Liver (tissue), 9 donors: ENCODE measurements around the gene FANK1. TPM values are rescaled to one million over a fixed set of nuclear protein-coding genes. Genes with fewer than 3 reads are reported as not detected.
"Not testable (repeated sequence)": the region's sequence is repeated elsewhere in the genome, so short reads cannot be mapped to it uniquely, and the experiment has no call there.

Experiments
- DNase-seq: peaks from one replicate; pipeline ENCODE4 v3.0.0-alpha.2; 2017; ENCODE audit warnings: low spot score
- H3K27ac ChIP-seq, 2 donors: one replicate each; pipeline ENCODE4 v1.7.0; 2013; ENCODE audit warnings: inconsistent platforms in 2 of 2, low read length in 2 of 2, control low read depth in 1 of 2, low read depth in 1 of 2, mild to moderate bottlenecking in 1 of 2
- H3K27me3 ChIP-seq, 4 donors: one replicate each; pipeline versions ENCODE4 v1.6.1 to v1.7.0; 2013; ENCODE audit warnings: low read length in 3 of 4, inconsistent platforms in 1 of 4, mild to moderate bottlenecking in 1 of 4, moderate library complexity in 1 of 4; ENCODE audit not compliant: control insufficient read depth in 4 of 4, insufficient read depth in 4 of 4
- H3K36me3 ChIP-seq, 4 donors: one replicate each; pipeline versions ENCODE4 v1.6.1 to v1.7.0; 2013; ENCODE audit warnings: low read length in 3 of 4, mild to moderate bottlenecking in 3 of 4, low read depth in 1 of 4, moderate library complexity in 1 of 4; ENCODE audit not compliant: control insufficient read depth in 4 of 4, insufficient read depth in 3 of 4
- H3K4me1 ChIP-seq, 4 donors: one replicate each; pipeline versions ENCODE4 v1.6.1 to v1.7.0; 2013; ENCODE audit warnings: low read length in 3 of 4, mild to moderate bottlenecking in 3 of 4, moderate library complexity in 1 of 4; ENCODE audit not compliant: control insufficient read depth in 4 of 4, insufficient read depth in 4 of 4
- H3K4me3 ChIP-seq, 3 donors: one replicate each; pipeline versions ENCODE4 v1.6.1 to v1.7.0; 2013; ENCODE audit warnings: low read length in 3 of 3, control low read depth in 1 of 3, low read depth in 1 of 3, mild to moderate bottlenecking in 1 of 3
- H3K9ac ChIP-seq, 2 donors: one replicate each; pipeline ENCODE4 v1.7.0; 2013; ENCODE audit warnings: low read length in 2 of 2, mild to moderate bottlenecking in 2 of 2, moderate library complexity in 2 of 2, control low read depth in 1 of 2, low read depth in 1 of 2
- H3K9me3 ChIP-seq, 4 donors: one replicate each; pipeline versions ENCODE4 v1.6.1 to v1.7.0; 2013; ENCODE audit warnings: low read length in 3 of 4; ENCODE audit not compliant: control insufficient read depth in 4 of 4
- EGR1 ChIP-seq, 2 donors: IDR thresholded peaks; 2 replicates each; pipeline ENCODE4 v1.6.1; 2016 to 2018; ENCODE audit warnings: antibody characterized with exemption in 2 of 2, low read depth in 2 of 2
- FOXA1 ChIP-seq: IDR thresholded peaks from 2 replicates; pipeline ENCODE4 v1.6.1; 2016; ENCODE audit warnings: antibody characterized with exemption
- FOXA2 ChIP-seq: IDR thresholded peaks from 2 replicates; pipeline ENCODE4 v1.6.1; 2016; ENCODE audit warnings: antibody characterized with exemption
- GABPA ChIP-seq, 2 donors: IDR thresholded peaks in 1 of 2; conservative IDR thresholded peaks in 1 of 2; 2 replicates each; pipeline ENCODE4 v1.6.1; 2016; ENCODE audit warnings: antibody characterized with exemption in 2 of 2, mild to moderate bottlenecking in 1 of 2, moderate library complexity in 1 of 2
- JUND ChIP-seq, 2 donors: IDR thresholded peaks; 2 replicates each; pipeline ENCODE4 v1.6.1; 2016; ENCODE audit warnings: antibody characterized with exemption in 2 of 2
- NR2F2 ChIP-seq: IDR thresholded peaks from 2 replicates; pipeline ENCODE4 v1.6.1; 2016; ENCODE audit warnings: antibody characterized with exemption
- RAD21 ChIP-seq, 2 donors: IDR thresholded peaks; 2 replicates each; pipeline ENCODE4 v1.6.1; 2016; ENCODE audit warnings: antibody characterized with exemption in 2 of 2, mild to moderate bottlenecking in 2 of 2
- RXRA ChIP-seq, 2 donors: IDR thresholded peaks; 2 replicates each; pipeline ENCODE4 v1.6.1; 2017 to 2018; ENCODE audit warnings: antibody characterized with exemption in 2 of 2, mild to moderate bottlenecking in 1 of 2
- TAF1 ChIP-seq: conservative IDR thresholded peaks from 2 replicates; pipeline ENCODE4 v1.6.1; 2016; ENCODE audit warnings: antibody characterized with exemption, mild to moderate bottlenecking
- YY1 ChIP-seq: IDR thresholded peaks from 2 replicates; pipeline ENCODE4 v1.6.1; 2016; ENCODE audit warnings: antibody characterized with exemption, mild to moderate bottlenecking
- WGBS: extraction: QIAGEN DNeasy Blood & Tissue Kit; methylation state at CpG from one replicate; pipeline ENCODE4 v1.1.7; 2013; 5-methylcytosine and 5-hydroxymethylcytosine counted together
- polyA plus RNA-seq, 2 donors: library from polyadenylated mRNA; stranded (reverse) in 1 of 2; unstranded in 1 of 2; fragments of 200-250 nt in 1 of 2; fragments of >200 nt in 1 of 2; fragmentation: Nextera tagmentation in 1 of 2; extraction: Ambion mirVana in 1 of 2; gene quantifications; one replicate each; pipeline versions ENCODE4 v1.2.1 to v1.2.3, GENCODE V29; 2013 to 2015
- total RNA-seq, 2 donors: library from RNA; depleted of rRNA; stranded (reverse); fragments of >200 nt; gene quantifications; one replicate each; pipeline ENCODE4 v1.2.3, GENCODE V29; 2014
- TF ChIP-seq, protein P1 (sequence below): IDR thresholded peaks from 2 replicates; pipeline ENCODE4 v1.6.1; 2016; ENCODE audit warnings: antibody characterized with exemption
- TF ChIP-seq, protein P2 (sequence below): IDR thresholded peaks from 2 replicates; pipeline ENCODE4 v1.6.1; 2016; ENCODE audit warnings: antibody characterized with exemption
- TF ChIP-seq, protein P3 (sequence below): fragments of 150-350 bp; IDR thresholded peaks from 2 replicates; pipeline ENCODE4 v1.5.1; 2017; ENCODE audit warnings: improper control_type of control experiment, low read depth, low read length; ENCODE audit not compliant: missing input control
- TF ChIP-seq, protein P4 (sequence below): IDR thresholded peaks from 2 replicates; pipeline ENCODE4 v1.6.1; 2016; ENCODE audit warnings: antibody characterized with exemption, mild to moderate bottlenecking
- donor health status: healthy.
- donor health status: healthy.
- donor health status: healthy.
- donor health status: healthy.
- donor health status: healthy.

Gene FANK1, protein sequence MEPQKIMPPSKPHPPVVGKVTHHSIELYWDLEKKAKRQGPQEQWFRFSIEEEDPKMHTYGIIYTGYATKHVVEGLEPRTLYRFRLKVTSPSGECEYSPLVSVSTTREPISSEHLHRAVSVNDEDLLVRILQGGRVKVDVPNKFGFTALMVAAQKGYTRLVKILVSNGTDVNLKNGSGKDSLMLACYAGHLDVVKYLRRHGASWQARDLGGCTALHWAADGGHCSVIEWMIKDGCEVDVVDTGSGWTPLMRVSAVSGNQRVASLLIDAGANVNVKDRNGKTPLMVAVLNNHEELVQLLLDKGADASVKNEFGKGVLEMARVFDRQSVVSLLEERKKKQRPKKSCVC
- under 1 TPM in 1 of 2 donors, not detected in 1; 0.28 TPM for total RNA-seq
- polyA plus RNA-seq = not detected

DNA sequence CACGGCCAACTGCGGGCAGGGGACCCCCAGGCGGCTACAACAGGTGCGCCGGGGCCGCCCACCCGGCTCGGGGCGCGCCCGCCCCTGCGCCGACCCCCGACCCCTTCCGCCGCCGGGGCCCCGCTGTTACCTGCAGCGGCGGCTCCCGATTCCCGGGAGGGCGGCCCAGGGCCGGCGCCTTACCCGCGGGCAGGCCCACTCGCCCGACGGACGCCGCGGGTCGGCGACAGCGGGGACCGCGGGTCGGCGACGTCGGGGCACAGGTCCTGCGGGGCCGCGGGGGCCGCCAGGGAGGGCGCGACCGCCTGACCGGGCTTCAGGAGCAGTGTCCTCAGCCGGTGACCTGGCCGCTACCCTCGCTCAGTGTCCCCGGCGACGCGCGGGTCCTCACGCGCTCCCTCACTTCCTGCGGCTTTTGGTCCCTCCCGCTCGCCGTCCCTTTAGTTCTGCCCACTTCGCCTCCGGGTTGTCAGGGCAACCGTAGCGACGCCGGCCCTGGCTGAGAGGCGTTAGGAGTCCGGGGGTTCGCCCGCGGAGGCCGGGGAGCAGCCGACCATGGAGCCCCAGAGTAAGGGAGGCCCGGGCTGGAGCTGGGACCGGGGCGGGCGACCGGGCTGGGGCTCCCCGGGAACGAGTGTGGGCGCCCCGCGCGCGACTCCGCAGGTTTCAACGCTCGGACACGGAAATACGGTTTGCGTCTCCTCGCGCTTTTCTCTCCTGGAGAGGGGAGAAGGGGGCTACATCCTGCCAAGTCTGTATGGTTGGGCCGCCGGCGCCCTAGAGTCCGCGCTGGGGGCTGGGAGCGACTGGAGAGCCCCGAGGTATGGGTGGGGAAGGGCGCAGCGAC, at the start of gene FANK1:
FANK1 (plus strand) TSS at position 477 of the 847 bp plus-strand sequence; CDS start at position 556, 79 bp downstream.
- DNase-seq = peak; percentile 93
- H3K4me1 ChIP-seq, H3K36me3 ChIP-seq, H3K9me3 ChIP-seq, H3K27me3 ChIP-seq: not testable (repeated sequence)
- TF ChIP-seq, protein P1, sequence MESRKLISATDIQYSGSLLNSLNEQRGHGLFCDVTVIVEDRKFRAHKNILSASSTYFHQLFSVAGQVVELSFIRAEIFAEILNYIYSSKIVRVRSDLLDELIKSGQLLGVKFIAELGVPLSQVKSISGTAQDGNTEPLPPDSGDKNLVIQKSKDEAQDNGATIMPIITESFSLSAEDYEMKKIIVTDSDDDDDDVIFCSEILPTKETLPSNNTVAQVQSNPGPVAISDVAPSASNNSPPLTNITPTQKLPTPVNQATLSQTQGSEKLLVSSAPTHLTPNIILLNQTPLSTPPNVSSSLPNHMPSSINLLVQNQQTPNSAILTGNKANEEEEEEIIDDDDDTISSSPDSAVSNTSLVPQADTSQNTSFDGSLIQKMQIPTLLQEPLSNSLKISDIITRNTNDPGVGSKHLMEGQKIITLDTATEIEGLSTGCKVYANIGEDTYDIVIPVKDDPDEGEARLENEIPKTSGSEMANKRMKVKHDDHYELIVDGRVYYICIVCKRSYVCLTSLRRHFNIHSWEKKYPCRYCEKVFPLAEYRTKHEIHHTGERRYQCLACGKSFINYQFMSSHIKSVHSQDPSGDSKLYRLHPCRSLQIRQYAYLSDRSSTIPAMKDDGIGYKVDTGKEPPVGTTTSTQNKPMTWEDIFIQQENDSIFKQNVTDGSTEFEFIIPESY = peak; percentile 50
- peak; percentile 36 to 40 for TF ChIP-seq RXRA (IDR thresholded peaks at IDR 0.05)
- Histone ChIP-seq H3K9ac (peak within 1 kb of the TSS; percentile 40 to 61), H3K27ac (peak within 1 kb of the TSS; percentile 64 to 82), H3K4me3 (peak within 1 kb of the TSS; percentile 69 to 75 (median 74))
- WGBS = 23% methylated on average over 106 of the region's 106 CpGs

DNA sequence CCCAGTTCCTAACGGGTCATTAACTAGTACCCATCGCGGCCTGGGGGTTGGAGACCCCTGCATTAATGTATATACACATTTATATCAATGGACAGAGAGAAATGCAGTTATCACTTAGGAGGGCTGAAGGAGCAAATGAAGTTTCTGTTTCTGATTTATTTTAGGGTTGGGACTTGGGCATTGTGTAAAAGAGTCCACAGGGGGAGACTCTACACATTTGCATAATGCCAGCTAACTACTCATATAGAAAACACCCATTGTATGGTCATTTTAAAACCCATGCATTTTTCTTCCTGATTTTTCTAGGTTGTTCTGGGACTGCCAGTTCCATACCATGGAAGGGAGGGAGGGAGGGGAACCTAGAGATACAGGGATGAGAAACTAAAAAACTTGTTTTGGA, 49.5 kb upstream of the FANK1 start:
- WGBS = 96% methylated on average over 3 of the region's 3 CpGs
- Histone ChIP-seq H3K9me3 (no peaks in the 10 kb centered on the region), H3K9ac (no peak overlapping the region), H3K36me3 (peaks cover 1 to 13% (median 8%) of the 10 kb centered on the region in 4 donors), H3K27me3 (no peaks in the 10 kb centered on the region), H3K4me1 (peaks cover 7 to 31% (median 23%) of the 10 kb centered on the region in 4 donors), H3K4me3 (no peak overlapping the region), H3K27ac (no peak overlapping the region)
- TF ChIP-seq, protein P1 = no peak
- TF ChIP-seq RXRA (IDR thresholded peaks at IDR 0.05) = no peak
- TF ChIP-seq GABPA (IDR thresholded peaks at IDR 0.05 in 1 of 2, conservative IDR thresholded peaks at IDR 0.05 in 1 of 2) = no peak
- no peak for TF ChIP-seq JUND (IDR thresholded peaks at IDR 0.05)
- no peak for TF ChIP-seq FOXA2
- TF ChIP-seq FOXA1 = no peak
- no peak for TF ChIP-seq YY1
- DNase-seq = no peak

DNA sequence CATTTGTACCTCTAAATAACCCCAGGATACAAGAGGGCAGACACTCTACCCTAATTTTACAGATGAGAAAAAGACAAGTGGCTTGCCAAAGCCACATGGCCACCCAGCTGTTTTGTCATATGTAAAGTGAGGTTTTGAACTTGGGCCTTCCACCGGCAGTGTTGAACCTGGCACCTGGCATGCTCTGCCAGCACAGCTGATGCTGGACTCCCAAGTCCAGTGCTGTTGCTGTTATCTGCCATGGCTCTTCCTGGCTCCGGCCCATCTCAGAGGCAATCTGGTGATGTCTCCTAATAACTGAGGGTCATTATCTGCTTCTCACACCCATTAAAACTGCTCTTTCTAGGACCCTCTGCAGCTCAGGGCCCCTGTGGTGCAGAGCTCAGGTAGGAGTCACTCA, 48.0 kb upstream of the FANK1 start:
- Histone ChIP-seq H3K27ac (no peak overlapping the region), H3K27me3 (no peaks in the 10 kb centered on the region), H3K4me1 (peaks cover 7 to 31% (median 23%) of the 10 kb centered on the region in 4 donors), H3K9me3 (no peaks in the 10 kb centered on the region), H3K36me3 (peaks cover 1 to 19% (median 15%) of the 10 kb centered on the region in 4 donors), H3K9ac (no peak overlapping the region), H3K4me3 (no peak overlapping the region)
- 44% methylated on average over 2 of the region's 2 CpGs for WGBS
- no peak for DNase-seq
- TF ChIP-seq TAF1 = no peak
- TF ChIP-seq FOXA2 = no peak
- TF ChIP-seq RAD21 (IDR thresholded peaks at IDR 0.05) = no peak
- no peak for TF ChIP-seq NR2F2
- TF ChIP-seq, protein P2, sequence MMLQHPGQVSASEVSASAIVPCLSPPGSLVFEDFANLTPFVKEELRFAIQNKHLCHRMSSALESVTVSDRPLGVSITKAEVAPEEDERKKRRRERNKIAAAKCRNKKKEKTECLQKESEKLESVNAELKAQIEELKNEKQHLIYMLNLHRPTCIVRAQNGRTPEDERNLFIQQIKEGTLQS = no peak
- TF ChIP-seq GABPA (IDR thresholded peaks at IDR 0.05 in 1 of 2, conservative IDR thresholded peaks at IDR 0.05 in 1 of 2) = no peak
- TF ChIP-seq, protein P3, sequence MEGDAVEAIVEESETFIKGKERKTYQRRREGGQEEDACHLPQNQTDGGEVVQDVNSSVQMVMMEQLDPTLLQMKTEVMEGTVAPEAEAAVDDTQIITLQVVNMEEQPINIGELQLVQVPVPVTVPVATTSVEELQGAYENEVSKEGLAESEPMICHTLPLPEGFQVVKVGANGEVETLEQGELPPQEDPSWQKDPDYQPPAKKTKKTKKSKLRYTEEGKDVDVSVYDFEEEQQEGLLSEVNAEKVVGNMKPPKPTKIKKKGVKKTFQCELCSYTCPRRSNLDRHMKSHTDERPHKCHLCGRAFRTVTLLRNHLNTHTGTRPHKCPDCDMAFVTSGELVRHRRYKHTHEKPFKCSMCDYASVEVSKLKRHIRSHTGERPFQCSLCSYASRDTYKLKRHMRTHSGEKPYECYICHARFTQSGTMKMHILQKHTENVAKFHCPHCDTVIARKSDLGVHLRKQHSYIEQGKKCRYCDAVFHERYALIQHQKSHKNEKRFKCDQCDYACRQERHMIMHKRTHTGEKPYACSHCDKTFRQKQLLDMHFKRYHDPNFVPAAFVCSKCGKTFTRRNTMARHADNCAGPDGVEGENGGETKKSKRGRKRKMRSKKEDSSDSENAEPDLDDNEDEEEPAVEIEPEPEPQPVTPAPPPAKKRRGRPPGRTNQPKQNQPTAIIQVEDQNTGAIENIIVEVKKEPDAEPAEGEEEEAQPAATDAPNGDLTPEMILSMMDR = no peak
- no peak for TF ChIP-seq EGR1 (IDR thresholded peaks at IDR 0.05; ENCODE audit: low read depth in 2 of 2)
- no peak for TF ChIP-seq RXRA (IDR thresholded peaks at IDR 0.05)
- no peak for TF ChIP-seq YY1
- TF ChIP-seq, protein P4, sequence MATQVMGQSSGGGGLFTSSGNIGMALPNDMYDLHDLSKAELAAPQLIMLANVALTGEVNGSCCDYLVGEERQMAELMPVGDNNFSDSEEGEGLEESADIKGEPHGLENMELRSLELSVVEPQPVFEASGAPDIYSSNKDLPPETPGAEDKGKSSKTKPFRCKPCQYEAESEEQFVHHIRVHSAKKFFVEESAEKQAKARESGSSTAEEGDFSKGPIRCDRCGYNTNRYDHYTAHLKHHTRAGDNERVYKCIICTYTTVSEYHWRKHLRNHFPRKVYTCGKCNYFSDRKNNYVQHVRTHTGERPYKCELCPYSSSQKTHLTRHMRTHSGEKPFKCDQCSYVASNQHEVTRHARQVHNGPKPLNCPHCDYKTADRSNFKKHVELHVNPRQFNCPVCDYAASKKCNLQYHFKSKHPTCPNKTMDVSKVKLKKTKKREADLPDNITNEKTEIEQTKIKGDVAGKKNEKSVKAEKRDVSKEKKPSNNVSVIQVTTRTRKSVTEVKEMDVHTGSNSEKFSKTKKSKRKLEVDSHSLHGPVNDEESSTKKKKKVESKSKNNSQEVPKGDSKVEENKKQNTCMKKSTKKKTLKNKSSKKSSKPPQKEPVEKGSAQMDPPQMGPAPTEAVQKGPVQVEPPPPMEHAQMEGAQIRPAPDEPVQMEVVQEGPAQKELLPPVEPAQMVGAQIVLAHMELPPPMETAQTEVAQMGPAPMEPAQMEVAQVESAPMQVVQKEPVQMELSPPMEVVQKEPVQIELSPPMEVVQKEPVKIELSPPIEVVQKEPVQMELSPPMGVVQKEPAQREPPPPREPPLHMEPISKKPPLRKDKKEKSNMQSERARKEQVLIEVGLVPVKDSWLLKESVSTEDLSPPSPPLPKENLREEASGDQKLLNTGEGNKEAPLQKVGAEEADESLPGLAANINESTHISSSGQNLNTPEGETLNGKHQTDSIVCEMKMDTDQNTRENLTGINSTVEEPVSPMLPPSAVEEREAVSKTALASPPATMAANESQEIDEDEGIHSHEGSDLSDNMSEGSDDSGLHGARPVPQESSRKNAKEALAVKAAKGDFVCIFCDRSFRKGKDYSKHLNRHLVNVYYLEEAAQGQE = no peak
